GM12872 (cell line): Measurements from ENCODE around the gene ATP13A3.

ENCODE experiments used
- CTCF ChIP-seq: IDR thresholded peaks from 3 replicates; pipeline ENCODE4 v1.5.1; 2011; ENCODE audit warnings: low read depth, mild to moderate bottlenecking, low read length, moderate library complexity; ENCODE audit not compliant: insufficient read depth

The ATP13A3 gene

GRCh38 chr3:194364314-194364651 is 122.5 kb downstream of the ATP13A3 start:
- TF ChIP-seq CTCF = no peak

- TF ChIP-seq CTCF = no peak
Measured at GRCh38 chr3:194360568-194360967, 126.2 kb downstream of the ATP13A3 start.

GRCh38 chr3:194357681-194358080 is 129.1 kb downstream of the ATP13A3 start:
- no peak for TF ChIP-seq CTCF

GRCh38 chr3:194355379-194355778 is 131.4 kb downstream of the ATP13A3 start:
- TF ChIP-seq CTCF = no peak

- TF ChIP-seq CTCF = no peak
Measured at GRCh38 chr3:194354315-194354714, 132.5 kb downstream of the ATP13A3 start.
